HG02840 (cell line): Measurements from ENCODE around the gene SLC1A2.

Experiments
- ATAC-seq: cut with Tn5 transposase; IDR thresholded peaks from one replicate; pipeline ENCODE4 v1.9.1; 2021; ENCODE audit warnings: mild to moderate bottlenecking, moderate library complexity, moderate number of reproducible peaks; ENCODE audit not compliant: unreplicated experiment, low FRiP score

The SLC1A2 gene

GRCh38 chr11:35377262-35377661 is 42.1 kb downstream of the SLC1A2 start:
- no peak for ATAC-seq

- ATAC-seq: no peak
Measured at GRCh38 chr11:35376613-35377012, 42.7 kb downstream of the SLC1A2 start.

GRCh38 chr11:35376118-35376510 is 43.2 kb downstream of the SLC1A2 start:
- ATAC-seq: no peak

- ATAC-seq: no peak
Measured at GRCh38 chr11:35375332-35376117, 43.8 kb downstream of the SLC1A2 start.

- no peak for ATAC-seq
Measured at GRCh38 chr11:35373284-35373933, 45.9 kb downstream of the SLC1A2 start.

GRCh38 chr11:35372565-35373283 is 46.6 kb downstream of the SLC1A2 start:
- no peak for ATAC-seq

- ATAC-seq: no peak
Measured at GRCh38 chr11:35367491-35367890, 51.9 kb downstream of the SLC1A2 start.

GRCh38 chr11:35366798-35367197 is 52.6 kb downstream of the SLC1A2 start:
- no peak for ATAC-seq

- ATAC-seq: no peak
Measured at GRCh38 chr11:35365961-35366360, 53.4 kb downstream of the SLC1A2 start.

GRCh38 chr11:35365395-35365794 is 54.0 kb downstream of the SLC1A2 start:
- ATAC-seq: no peak

GRCh38 chr11:35363854-35364780 is 55.2 kb downstream of the SLC1A2 start:
- ATAC-seq: no peak

- no peak for ATAC-seq
Measured at GRCh38 chr11:35363246-35363801, 56.0 kb downstream of the SLC1A2 start.

GRCh38 chr11:35362521-35362980 is 56.8 kb downstream of the SLC1A2 start:
- no peak for ATAC-seq

- no peak for ATAC-seq
Measured at GRCh38 chr11:35360055-35360530, 59.3 kb downstream of the SLC1A2 start.

- ATAC-seq: no peak
Measured at GRCh38 chr11:35359321-35360054, 59.9 kb downstream of the SLC1A2 start.

- no peak for ATAC-seq
Measured at GRCh38 chr11:35358391-35358790, 61.0 kb downstream of the SLC1A2 start.

GRCh38 chr11:35357923-35358322 is 61.4 kb downstream of the SLC1A2 start:
- ATAC-seq: no peak

- ATAC-seq: no peak
Measured at GRCh38 chr11:35355102-35355749, 64.1 kb downstream of the SLC1A2 start.

GRCh38 chr11:35354644-35355043 is 64.7 kb downstream of the SLC1A2 start:
- ATAC-seq: no peak
